Activated CD4-positive, alpha-beta T cell treated with anti-CD3 and anti-CD28 coated beads for 4 hours (primary cell): Measurements from ENCODE around the gene CUEDC1.

Experiments used
- DNase-seq, 2 donors: peaks; one replicate each; pipeline ENCODE4 v3.0.0-alpha.2; 2020

The CUEDC1 gene

GRCh38 chr17:57874058-57874419 lies 81.2 kb downstream of the CUEDC1 start:
- no peak for DNase-seq

GRCh38 chr17:57873261-57874057 lies 81.8 kb downstream of the CUEDC1 start:
- no peak for DNase-seq

- DNase-seq, result no peak
Observed at GRCh38 chr17:57872536-57872935, 82.7 kb downstream of the CUEDC1 start.

- DNase-seq, result no peak
Observed at GRCh38 chr17:57871863-57872262, 83.3 kb downstream of the CUEDC1 start.

- DNase-seq, result no peak
Observed at GRCh38 chr17:57871155-57871554, 84.1 kb downstream of the CUEDC1 start.

- DNase-seq, result no peak
Observed at GRCh38 chr17:57870283-57870635, 85.0 kb downstream of the CUEDC1 start.

- no peak for DNase-seq
Observed at GRCh38 chr17:57869617-57870282, 85.5 kb downstream of the CUEDC1 start.

GRCh38 chr17:57868910-57869616 lies 86.1 kb downstream of the CUEDC1 start:
- no peak for DNase-seq

GRCh38 chr17:57868007-57868909 lies 87.0 kb downstream of the CUEDC1 start:
- no peak for DNase-seq

- no peak for DNase-seq
Observed at GRCh38 chr17:57867126-57867525, 88.1 kb downstream of the CUEDC1 start.

- no peak for DNase-seq
Observed at GRCh38 chr17:57866723-57867122, 88.5 kb downstream of the CUEDC1 start.

GRCh38 chr17:57866319-57866718 lies 88.9 kb downstream of the CUEDC1 start:
- no peak for DNase-seq

- no peak for DNase-seq
Observed at GRCh38 chr17:57864273-57864672, 90.9 kb downstream of the CUEDC1 start.

GRCh38 chr17:57862694-57863667 lies 92.2 kb downstream of the CUEDC1 start:
- DNase-seq, result no peak

GRCh38 chr17:57861790-57862693 lies 93.2 kb downstream of the CUEDC1 start:
- no peak for DNase-seq

- DNase-seq, result peak; percentile 17 to 26
Observed at GRCh38 chr17:57861000-57861789, 94.0 kb downstream of the CUEDC1 start.

GRCh38 chr17:57860414-57860999 lies 94.7 kb downstream of the CUEDC1 start:
- no peak for DNase-seq

GRCh38 chr17:57859601-57860413 lies 95.4 kb downstream of the CUEDC1 start:
- DNase-seq, result no peak
